ENCODE data around the gene SNTB2. TPM values are rescaled to one million over a fixed set of nuclear protein-coding genes. Genes with fewer than 3 reads are reported as not detected.

Gene SNTB2
- total and polyA plus RNA-seq, 10 of the 15 experiments (the other 5 are each of a cell fraction or from before 2014, with no cell fraction given), result 1.2 to 15.7 (median 5.0) TPM

DNA sequence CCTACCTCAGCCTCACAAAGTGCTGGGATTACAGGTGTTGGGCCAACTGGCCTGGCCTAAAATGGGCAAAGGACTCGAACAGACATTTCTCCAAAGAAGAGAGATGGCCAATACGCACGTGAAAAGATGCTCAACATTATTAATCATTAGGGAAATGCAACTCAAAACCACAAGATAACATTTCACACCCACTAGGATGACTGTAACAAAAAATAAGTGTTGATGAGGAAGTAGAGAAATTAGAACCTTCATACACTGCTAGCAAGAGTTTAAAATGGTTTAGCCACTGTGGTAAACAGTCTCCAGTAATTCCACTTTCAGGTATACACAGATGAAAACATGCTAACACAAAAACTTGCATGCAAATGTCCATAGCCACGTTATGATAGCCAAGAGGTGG, 159.0 kb downstream of the SNTB2 start (continued):
- TF ChIP-seq, protein P1, sequence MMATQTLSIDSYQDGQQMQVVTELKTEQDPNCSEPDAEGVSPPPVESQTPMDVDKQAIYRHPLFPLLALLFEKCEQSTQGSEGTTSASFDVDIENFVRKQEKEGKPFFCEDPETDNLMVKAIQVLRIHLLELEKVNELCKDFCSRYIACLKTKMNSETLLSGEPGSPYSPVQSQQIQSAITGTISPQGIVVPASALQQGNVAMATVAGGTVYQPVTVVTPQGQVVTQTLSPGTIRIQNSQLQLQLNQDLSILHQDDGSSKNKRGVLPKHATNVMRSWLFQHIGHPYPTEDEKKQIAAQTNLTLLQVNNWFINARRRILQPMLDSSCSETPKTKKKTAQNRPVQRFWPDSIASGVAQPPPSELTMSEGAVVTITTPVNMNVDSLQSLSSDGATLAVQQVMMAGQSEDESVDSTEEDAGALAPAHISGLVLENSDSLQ (IDR thresholded peaks at IDR 0.05), result no peak
- TF ChIP-seq BHLHE40 (IDR thresholded peaks at IDR 0.05; ENCODE audit: borderline replicate concordance in 1 of 2, low read depth in 2 of 2, low read length in 1 of 2) (peak; percentile 86 to 89), DPF2 (IDR thresholded peaks at IDR 0.05) (0 out of 2 replicates have a peak, but pooled peaks have one; percentile 18), PAX5 (IDR thresholded peaks at IDR 0.05; ENCODE audit: borderline replicate concordance, low read depth, low read length) (no peak), NR2C1 (IDR thresholded peaks at IDR 0.05) (no peak), IKZF2 (IDR thresholded peaks at IDR 0.05) (peak; percentile 44 to 48; a peak in 2 of 4 replicates)
- TF ChIP-seq, protein P2, sequence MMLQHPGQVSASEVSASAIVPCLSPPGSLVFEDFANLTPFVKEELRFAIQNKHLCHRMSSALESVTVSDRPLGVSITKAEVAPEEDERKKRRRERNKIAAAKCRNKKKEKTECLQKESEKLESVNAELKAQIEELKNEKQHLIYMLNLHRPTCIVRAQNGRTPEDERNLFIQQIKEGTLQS (IDR thresholded peaks at IDR 0.05; ENCODE audit: borderline replicate concordance, extremely low read depth, low read depth, low read length), result no peak

DNA sequence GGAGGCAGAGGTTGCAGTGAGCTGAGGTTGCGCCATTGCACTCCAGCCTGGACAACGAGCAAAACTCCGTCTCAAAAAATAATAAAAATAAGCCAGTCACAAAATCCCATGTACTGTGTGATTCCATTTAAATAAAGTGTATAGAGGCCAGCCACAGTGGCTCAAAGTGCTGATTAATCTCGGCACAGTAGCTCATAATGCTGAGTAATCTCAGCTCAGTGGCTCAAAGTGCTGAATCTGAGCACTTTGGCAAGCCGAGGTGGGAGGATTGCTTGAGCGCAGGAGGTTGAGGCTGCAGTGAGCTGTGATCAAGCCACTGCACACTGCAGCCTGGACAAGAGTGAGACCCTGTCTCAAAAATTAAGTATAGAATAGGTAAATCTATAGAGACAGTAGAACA, 159.7 kb downstream of the SNTB2 start:
- DNase-seq (ENCODE audit: low read depth, low spot score) (no peak), ATAC-seq (no peak), FAIRE-seq (no peak)
- H3K4me3 ChIP-seq, result no peak overlapping the region
- H3K9ac ChIP-seq (ENCODE audit: control insufficient read depth, insufficient read depth, low read length), result no peak overlapping the region
- TF ChIP-seq, protein P3, sequence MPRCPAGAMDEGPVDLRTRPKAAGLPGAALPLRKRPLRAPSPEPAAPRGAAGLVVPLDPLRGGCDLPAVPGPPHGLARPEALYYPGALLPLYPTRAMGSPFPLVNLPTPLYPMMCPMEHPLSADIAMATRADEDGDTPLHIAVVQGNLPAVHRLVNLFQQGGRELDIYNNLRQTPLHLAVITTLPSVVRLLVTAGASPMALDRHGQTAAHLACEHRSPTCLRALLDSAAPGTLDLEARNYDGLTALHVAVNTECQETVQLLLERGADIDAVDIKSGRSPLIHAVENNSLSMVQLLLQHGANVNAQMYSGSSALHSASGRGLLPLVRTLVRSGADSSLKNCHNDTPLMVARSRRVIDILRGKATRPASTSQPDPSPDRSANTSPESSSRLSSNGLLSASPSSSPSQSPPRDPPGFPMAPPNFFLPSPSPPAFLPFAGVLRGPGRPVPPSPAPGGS (IDR thresholded peaks at IDR 0.05; ENCODE audit: borderline replicate concordance, insufficient read depth, low read depth, low read length, poor library complexity, severe bottlenecking), result peak; percentile 12
- no peak for TF ChIP-seq NBN (IDR thresholded peaks at IDR 0.05)
- no peak for TF ChIP-seq NFYB (IDR thresholded peaks at IDR 0.05; ENCODE audit: insufficient read depth, low read depth, low read length)
- TF ChIP-seq JUND (IDR thresholded peaks at IDR 0.05; ENCODE audit: low read depth, low read length), result no peak
- TF ChIP-seq JUNB (IDR thresholded peaks at IDR 0.05), result no peak
- H3K27me3 ChIP-seq (replicated peaks in 1 of 2; ENCODE audit: control insufficient read depth in 2 of 2, insufficient read depth in 2 of 2, low read length in 1 of 2), result no peaks in the 10 kb centered on the region
- peaks cover 14% of the 10 kb centered on the region for H3K4me1 ChIP-seq (ENCODE audit: control insufficient read depth, insufficient read depth, low read length)
- WGBS (ENCODE audit: insufficient coverage, insufficient replicate concordance, low lambda C conversion rate, missing lambda C conversion rate), result 81% methylated on average over 6 of the region's 6 CpGs
- ChIA-PET POLR2A (interaction anchor here (1.1 to 1.2 kb wide), 2 partner anchors 9 to 38 kb away, joined by 3 read pairs; no protein-coding TSS in a partner anchor), CTCF (interaction anchor here (0.5 to 0.6 kb wide), 3 partner anchors 20 to 241 kb away, joined by 3 read pairs; partner anchors contain the start of gene HAS3), RAD21 (ENCODE audit: unreplicated experiment) (no interaction called here), SMC1A (ENCODE audit: uncharacterized antibody, unreplicated experiment) (interaction anchor here (0.5 to 0.9 kb wide), 2 partner anchors 38 to 205 kb away, joined by 3 to 4 read pairs; no protein-coding TSS in a partner anchor)
- H3K36me3 ChIP-seq (ENCODE audit: control insufficient read depth in 2 of 2, insufficient read depth in 2 of 2, low read length in 1 of 2), result peaks cover 0 to 14% of the 10 kb centered on the region in 2 experiments; a peak in 2 of 4 replicates
- no peak overlapping the region for H2AFZ ChIP-seq (ENCODE audit: control insufficient read depth, low read depth, low read length)
- no peak overlapping the region for H3K4me2 ChIP-seq (ENCODE audit: control insufficient read depth, insufficient read depth)
- peaks cover 6% of the 10 kb centered on the region for H3K79me2 ChIP-seq (ENCODE audit: control insufficient read depth, insufficient read depth, low read length)
- no peaks in the 10 kb centered on the region for H3K9me3 ChIP-seq (replicated peaks; ENCODE audit: control insufficient read depth, insufficient read depth, low read length)
- peaks cover under 1% of the 10 kb centered on the region; the same call in 1 of the 2 replicates for H4K20me1 ChIP-seq (ENCODE audit: control insufficient read depth, insufficient read depth)
- intact Hi-C loops (cut with micrococcal nuclease; ENCODE audit: unreplicated experiment), result no loop called here
- no peak overlapping the region for H3K27ac ChIP-seq (ENCODE audit: control insufficient read depth, insufficient read depth)
- no TSS peak for BruUV-seq (replicated peaks)
- in situ Hi-C loops (cut with MboI), result no loop called here
